ENCODE measurements around the gene CDH23.
"Not testable (repeated sequence)": the region's sequence is repeated elsewhere in the genome, so short reads cannot be mapped to it uniquely, and the experiment has no call there.

CDH23 gene

GRCh38 chr10:71588685-71589084, 192.0 kb downstream of the CDH23 start:
- DNase-seq = no peak

- peak; percentile 1 to 12 for DNase-seq
Measured at GRCh38 chr10:71589617-71590551, 193.2 kb downstream of the CDH23 start.

- DNase-seq = no peak
Measured at GRCh38 chr10:71590781-71591350, 194.1 kb downstream of the CDH23 start.

GRCh38 chr10:71594934-71595571, 198.3 kb downstream of the CDH23 start:
- no peak for DNase-seq

- no peak for DNase-seq
Measured at GRCh38 chr10:71595649-71596048, 198.9 kb downstream of the CDH23 start.

- DNase-seq = no peak
Measured at GRCh38 chr10:71596127-71596526, 199.4 kb downstream of the CDH23 start.

GRCh38 chr10:71596759-71597158, 200.0 kb downstream of the CDH23 start:
- no peak for DNase-seq

- DNase-seq = no peak
Measured at GRCh38 chr10:71597821-71598498, 201.2 kb downstream of the CDH23 start.

GRCh38 chr10:71598621-71599055, 201.9 kb downstream of the CDH23 start:
- no peak for DNase-seq

- no peak for DNase-seq
Measured at GRCh38 chr10:71599518-71599917, 202.8 kb downstream of the CDH23 start.

GRCh38 chr10:71600242-71600641, 203.5 kb downstream of the CDH23 start:
- not testable (repeated sequence) for DNase-seq

GRCh38 chr10:71600849-71601248, 204.1 kb downstream of the CDH23 start:
- DNase-seq = no peak

- no peak for DNase-seq
Measured at GRCh38 chr10:71601273-71601672, 204.6 kb downstream of the CDH23 start.

- no peak for DNase-seq
Measured at GRCh38 chr10:71603150-71603549, 206.4 kb downstream of the CDH23 start.

GRCh38 chr10:71603754-71604153, 207.0 kb downstream of the CDH23 start:
- no peak for DNase-seq

- no peak for DNase-seq
Measured at GRCh38 chr10:71604324-71605018, 207.8 kb downstream of the CDH23 start.

- no peak for DNase-seq
Measured at GRCh38 chr10:71605263-71605962, 208.7 kb downstream of the CDH23 start.

- DNase-seq = no peak
Measured at GRCh38 chr10:71606257-71607081, 209.7 kb downstream of the CDH23 start.

- DNase-seq = no peak
Measured at GRCh38 chr10:71607082-71607443, 210.3 kb downstream of the CDH23 start.

GRCh38 chr10:71608819-71609768, 212.4 kb downstream of the CDH23 start:
- DNase-seq = peak; percentile 21 to 23

All from SHP77 (cell line).